Fibroblast of the aortic adventitia (primary cell): ENCODE results near the gene ROCK2. TPM values are rescaled to one million over a fixed set of nuclear protein-coding genes. Genes with fewer than 3 reads are reported as not detected.
A peak's percentile ranks its signal among the peaks of the same experiment; 100 is the strongest.

Experiments
- DNase-seq: peaks from one replicate; pipeline ENCODE4 v3.0.0-alpha.2; 2010; ENCODE audit warnings: low read depth
- H3K4me3 ChIP-seq: 2 replicates; pipeline ENCODE4 v1.5.1; 2011; ENCODE audit warnings: low read depth, mild to moderate bottlenecking, control low read depth, low read length, moderate library complexity
- total RNA-seq: library from RNA; depleted of rRNA; stranded (reverse); fragments of >200 nt; gene quantifications from 2 replicates; pipeline ENCODE4 v1.2.3, GENCODE V29; 2012; ENCODE audit warnings: low replicate concordance
- TF ChIP-seq, protein P1 (sequence below): IDR thresholded peaks from 2 replicates; pipeline ENCODE4 v1.5.1; 2011; ENCODE audit warnings: mild to moderate bottlenecking, low read length, control low read depth, inconsistent platforms; ENCODE audit not compliant: insufficient read depth

ROCK2 gene
- total RNA-seq, 1 donor, result 65.3 TPM

DNA sequence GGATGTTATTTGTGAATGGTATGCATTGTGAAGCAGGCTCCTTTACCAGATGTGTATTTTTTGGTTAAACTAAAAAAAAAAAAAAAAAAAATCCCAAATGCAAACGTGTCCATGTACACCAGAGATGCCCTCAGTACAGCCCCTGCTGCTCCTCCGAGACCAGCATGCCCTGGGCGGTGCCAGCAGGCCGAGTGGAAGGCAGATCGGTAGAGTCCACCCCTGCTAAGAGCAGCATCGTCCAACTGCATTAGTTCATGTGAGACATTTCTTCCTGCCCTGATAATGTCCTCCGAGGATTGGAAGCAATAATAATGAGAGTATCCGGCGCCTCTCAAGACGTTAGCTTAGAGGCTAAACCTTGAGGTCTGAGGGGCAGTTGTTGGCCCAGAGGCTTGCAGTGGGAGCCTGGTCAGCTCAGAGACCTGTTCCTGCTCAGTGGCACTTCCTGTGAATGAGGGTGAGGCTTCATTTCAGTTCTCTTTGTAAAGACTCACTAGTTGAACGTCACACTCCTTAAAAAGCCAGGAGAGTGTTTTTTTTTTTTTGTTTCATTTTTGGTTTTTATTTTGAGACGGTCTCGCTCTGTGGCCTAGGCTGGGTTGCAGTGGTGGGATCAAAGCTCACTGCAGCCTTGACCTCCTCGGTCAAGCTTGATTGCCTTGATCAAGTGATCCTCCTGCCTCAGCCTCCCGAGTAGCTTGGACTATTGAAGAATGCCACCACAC lies 183.5 kb downstream of the ROCK2 start:
- H3K4me3 ChIP-seq, result no peak overlapping the region
- TF ChIP-seq, protein P1, sequence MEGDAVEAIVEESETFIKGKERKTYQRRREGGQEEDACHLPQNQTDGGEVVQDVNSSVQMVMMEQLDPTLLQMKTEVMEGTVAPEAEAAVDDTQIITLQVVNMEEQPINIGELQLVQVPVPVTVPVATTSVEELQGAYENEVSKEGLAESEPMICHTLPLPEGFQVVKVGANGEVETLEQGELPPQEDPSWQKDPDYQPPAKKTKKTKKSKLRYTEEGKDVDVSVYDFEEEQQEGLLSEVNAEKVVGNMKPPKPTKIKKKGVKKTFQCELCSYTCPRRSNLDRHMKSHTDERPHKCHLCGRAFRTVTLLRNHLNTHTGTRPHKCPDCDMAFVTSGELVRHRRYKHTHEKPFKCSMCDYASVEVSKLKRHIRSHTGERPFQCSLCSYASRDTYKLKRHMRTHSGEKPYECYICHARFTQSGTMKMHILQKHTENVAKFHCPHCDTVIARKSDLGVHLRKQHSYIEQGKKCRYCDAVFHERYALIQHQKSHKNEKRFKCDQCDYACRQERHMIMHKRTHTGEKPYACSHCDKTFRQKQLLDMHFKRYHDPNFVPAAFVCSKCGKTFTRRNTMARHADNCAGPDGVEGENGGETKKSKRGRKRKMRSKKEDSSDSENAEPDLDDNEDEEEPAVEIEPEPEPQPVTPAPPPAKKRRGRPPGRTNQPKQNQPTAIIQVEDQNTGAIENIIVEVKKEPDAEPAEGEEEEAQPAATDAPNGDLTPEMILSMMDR, result no peak
- DNase-seq, result peak; percentile 15

DNA sequence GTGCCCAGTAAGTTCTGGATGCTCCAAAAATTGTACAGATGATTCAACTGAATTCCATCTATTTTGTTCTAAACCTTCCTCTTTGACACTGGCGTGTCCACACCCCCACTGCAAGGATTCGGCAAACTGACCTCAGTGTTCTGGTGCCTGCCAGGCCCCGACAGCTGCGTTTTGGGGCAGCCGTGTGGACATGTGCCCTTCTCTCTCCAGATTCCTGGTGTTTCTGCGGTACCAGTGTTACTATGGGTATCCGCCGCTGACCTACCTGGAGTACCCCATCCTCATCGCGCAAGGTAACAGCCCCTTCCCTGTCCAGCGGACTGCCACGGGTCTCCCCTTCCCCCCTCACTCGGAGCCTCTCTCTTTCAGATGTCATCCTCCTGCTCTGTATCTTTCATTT lies 184.2 kb downstream of the ROCK2 start:
- no peak overlapping the region for H3K4me3 ChIP-seq
- DNase-seq, result no peak
- TF ChIP-seq, protein P1, result no peak

DNA sequence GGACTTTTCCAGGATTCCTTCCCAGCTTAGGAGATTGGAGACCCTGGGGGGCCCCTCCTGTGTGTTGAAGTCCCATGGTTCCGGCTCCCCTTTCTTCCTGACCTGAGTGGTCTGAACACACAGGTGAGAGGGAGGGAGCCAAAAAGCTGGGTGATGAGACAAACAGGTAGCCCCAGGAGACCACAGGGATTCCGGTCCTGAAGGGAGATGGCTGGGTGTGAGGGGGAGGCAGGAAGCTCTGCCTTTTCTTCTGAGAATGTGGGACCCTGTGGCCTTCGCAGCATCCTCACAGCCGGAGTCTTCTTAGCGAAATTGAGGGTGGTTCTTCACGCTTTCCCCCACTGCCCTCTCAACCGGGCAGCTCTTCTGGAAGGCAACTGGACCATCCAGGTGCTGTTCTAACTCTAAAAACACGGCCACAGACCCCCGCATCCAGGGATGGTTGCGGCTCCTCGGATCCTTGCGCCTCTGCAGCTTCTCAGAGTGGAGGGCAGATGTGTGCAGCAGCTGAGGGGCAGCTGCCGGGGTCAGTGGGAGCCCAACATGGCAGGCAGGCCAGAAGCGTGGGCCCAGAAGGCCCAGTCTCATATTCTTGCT lies 184.8 kb downstream of the ROCK2 start:
- TF ChIP-seq, protein P1, result no peak
- DNase-seq, result no peak
- H3K4me3 ChIP-seq, result no peak overlapping the region

DNA sequence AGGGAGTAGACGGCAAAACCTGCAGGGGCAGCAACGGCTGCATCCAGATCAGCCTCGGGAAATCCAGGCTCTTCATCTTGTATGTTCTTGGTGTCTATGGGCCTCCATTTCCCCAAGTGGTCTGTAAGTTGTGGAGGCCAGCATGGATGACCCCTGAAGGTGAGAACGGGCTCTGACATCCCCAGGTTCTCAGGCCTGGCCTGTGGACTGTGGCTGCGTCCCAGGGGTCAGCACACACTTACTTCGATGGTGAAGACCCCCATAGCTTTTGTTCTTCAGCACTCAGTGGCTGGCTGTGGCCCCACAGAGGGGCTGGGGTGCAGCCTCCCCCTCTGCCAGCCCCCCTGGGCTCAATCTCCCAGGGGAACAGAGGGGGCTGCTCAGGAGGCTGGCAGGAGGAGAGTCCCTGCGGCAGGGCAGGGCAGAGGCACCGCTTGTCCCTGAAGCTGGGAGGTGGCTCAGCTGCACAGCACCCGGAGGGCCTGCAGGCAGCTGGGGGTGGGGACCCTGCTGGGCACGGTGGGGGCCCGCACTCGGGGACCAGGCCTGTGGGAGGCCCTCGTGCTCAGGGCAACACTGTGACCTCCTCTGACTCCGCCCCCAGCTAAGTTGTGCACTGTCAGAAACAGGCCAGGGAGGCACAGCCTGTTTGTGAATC lies 185.4 kb downstream of the ROCK2 start:
- H3K4me3 ChIP-seq, result no peak overlapping the region
- TF ChIP-seq, protein P1, result no peak
- no peak for DNase-seq

DNA sequence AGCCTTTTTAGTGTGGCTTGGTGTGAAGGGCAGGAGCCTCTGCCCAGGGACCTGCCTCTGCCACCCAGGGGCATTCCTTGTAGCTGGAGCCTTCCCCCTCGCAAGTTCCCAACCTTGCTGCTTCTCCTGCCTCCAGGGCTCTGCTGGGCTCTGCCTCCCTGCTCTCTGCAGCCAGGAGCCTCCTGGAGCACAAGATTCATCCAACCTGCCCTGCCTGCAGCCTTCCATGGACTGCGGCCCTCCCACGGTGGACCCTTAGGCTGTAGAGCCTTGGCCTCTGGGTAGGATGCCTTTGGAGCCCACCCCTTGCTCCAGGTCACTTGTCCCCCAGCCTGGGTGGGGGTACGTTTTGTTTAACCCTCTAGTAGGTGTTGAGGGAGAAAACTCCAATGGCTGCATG lies 186.7 kb downstream of the ROCK2 start:
- TF ChIP-seq, protein P1, result no peak
- no peak overlapping the region for H3K4me3 ChIP-seq
- DNase-seq, result no peak

DNA sequence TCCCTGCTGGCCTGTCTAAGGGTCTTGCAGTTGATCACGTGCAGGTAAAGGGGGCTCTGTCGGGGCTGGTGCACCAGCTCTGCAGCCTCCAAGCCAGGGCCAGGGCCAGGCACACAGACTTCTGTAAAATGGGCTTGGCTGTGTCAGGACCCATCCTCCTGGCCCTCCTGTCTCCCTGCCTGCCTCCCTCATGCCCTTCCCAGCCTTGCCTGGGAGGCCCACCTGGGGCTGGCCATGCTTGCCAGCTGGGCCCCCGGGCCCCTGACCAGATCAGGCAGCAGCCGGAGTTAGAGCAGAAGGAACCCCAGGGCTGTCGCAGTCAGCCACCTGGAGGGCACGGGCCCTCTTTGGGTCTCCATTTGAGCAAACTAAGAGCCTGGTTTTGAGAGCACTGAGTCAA lies 187.1 kb downstream of the ROCK2 start:
- H3K4me3 ChIP-seq, result no peak overlapping the region
- TF ChIP-seq, protein P1, result no peak
- DNase-seq, result no peak
